CD4-positive, alpha-beta T cell treated with Interleukin-1 beta for 1 hour (primary cell): ENCODE results near the gene BMP5.

Source experiments
- DNase-seq, 2 donors: peaks; one replicate each; pipeline ENCODE4 v3.0.0-alpha.2; 2020 to 2022

Gene BMP5

GRCh38 chr6:55870181-55870813 lies 5.1 kb downstream of the BMP5 start:
- DNase-seq = no peak

DNA sequence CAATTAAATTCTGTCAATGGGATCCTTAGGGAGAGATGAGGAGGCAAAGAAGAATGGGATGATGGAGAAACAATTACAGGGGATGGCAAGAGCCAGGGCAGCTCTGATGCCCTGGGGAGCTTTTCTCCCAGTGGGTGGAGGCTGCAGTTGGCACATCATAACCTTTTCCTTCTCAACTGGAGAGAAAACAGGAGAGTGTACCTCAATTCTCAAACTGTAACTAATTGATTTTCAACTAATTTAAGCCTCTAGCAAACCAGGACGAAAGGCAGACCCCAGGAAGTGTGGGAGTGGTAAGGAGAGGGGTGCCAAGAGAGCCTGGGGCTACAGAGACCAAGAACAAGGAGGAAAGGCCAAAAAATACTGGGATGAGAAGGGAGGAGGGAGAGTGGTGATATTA lies 5.7 kb downstream of the BMP5 start:
- no peak for DNase-seq

- no peak for DNase-seq
Observed at GRCh38 chr6:55868771-55869479, 6.5 kb downstream of the BMP5 start.

- DNase-seq = no peak
Observed at GRCh38 chr6:55868176-55868575, 7.2 kb downstream of the BMP5 start.

DNA sequence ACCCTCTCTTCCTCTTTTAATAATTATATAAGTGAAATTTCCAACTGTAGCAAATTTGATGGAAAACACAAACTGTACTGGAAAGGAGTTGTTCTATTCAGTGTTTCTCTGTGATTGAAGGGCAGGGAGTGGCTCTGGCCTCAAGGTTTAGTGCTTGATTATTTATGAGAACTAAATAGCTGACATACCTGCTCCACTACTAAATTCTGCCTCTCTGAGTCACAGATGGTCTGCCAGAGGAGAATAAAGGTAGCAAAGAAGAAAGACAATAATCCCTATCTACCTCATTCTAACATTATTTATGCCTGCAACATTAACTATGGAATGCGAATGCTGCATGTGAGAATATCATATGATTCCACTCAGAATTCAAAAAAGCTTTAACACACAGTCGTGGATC lies 9.3 kb downstream of the BMP5 start:
- no peak for DNase-seq

DNA sequence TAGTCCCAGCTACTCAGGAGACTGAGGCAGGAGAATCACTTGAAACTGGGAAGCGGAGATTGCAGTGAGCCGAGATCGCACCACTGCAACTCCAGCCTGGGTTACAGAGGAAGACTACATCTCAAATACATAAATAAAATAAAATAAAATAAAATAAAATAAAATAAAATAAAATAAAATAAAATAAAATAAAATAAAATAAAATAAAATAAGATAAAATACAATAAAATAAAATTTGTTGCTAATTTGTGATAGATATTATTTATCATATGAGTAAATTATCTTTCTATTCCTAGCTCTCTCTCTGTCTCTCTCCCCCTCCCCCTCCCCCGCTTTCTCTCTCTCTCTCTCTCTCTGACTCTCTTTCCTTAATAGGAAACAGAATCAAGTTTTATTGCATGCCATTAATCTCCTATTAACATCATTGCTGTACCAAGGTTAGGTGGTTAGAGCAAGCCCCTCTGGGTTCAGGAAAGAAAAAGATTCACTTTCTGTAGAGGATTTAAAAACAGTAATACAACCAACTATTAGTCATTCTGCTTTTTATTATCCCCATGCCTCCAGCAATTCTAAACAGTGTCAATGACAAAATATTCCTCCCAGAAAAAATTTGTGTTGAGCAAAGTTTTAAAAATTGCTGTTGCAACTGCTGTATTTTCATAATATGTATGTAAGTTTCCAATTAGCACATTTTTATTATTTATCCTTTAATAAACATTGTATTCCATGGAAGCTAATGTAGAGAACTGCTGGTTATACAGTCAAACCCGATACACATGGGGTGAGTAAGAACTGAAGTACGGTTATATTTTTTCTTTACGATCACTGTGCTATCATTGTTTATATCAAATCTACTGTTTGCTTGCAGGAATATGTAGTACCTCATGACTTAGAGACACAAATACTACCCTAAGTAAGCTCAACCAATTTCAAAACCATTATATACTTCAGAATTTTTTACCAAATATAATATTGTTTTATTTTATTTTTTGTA lies 22.1 kb downstream of the BMP5 start:
- DNase-seq = no peak

DNA sequence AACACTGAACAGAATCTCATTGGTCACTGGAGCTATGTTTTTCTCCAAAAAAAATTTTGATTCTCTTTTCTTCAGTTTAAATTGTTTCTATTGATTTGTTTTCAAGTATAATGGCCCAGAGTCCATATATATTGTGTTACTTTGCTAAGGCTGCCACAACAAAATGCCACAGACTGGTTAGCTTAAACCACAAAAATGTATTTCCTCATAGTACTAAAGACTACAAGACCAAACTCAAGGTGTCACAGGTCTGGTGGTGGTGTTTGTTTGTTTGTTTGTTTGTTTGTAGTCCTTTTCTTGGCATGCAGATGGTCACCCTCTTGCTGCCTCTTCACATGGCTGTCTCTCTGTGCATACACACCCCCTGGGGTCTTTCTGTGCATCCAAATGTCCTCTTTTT lies 34.0 kb downstream of the BMP5 start:
- no peak for DNase-seq

DNA sequence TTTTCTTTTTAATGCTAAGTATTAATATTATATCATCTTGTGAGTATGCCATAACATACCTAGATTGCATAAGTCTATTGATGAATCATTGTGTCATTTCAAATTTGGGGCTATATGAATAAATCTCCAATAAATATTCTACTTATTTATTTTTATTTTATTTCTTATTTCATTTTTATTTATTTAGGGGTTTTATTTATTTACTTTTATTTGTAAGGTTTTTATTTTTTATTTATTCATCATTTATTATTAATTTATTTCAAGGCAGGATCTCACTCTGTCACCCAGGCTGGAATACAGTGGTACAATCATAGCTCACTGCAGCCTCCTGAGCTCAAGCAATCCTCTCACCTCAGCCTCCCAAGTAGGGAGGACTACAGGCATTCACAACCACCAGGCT lies 36.3 kb downstream of the BMP5 start:
- DNase-seq = no peak

DNA sequence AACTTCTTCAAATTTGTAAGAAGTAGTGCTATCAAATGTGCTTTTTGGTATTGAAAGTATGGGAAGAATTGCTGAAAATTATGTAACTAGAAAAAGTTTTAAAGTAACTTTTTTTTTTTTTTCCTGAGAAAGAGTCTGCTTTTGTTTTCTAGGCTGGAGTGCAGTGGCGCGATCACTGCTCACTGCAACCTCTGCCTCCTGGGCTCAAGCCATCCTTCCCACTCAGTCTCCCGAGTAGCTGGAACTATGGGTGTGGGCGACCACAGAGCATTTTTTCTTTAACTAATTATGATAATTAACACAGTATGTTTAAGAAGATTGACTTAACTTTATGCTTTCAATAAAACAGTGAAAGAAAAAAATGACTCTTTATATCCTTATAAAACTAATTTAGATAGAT lies 38.4 kb downstream of the BMP5 start:
- DNase-seq = no peak

- DNase-seq = no peak
Observed at GRCh38 chr6:55836481-55836880, 38.9 kb downstream of the BMP5 start.

- no peak for DNase-seq
Observed at GRCh38 chr6:55835220-55835619, 40.2 kb downstream of the BMP5 start.

DNA sequence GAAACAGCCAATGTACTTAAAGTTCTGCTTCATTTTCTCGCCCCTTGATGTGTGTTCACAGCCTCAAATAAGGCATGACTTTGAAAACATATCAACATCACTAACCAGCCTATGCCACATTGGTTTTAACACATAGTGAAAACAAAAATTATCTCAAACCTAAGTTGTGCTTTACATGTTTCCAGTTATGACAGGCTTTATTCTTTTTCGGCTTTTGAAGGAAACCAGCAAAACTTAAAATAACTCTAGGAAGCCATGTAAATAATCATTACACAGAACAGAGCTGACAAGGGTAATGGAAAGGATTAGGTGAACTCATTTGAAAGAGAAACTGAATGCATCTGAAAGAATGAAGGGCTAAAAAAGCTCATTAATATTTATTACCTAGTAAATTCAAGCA lies 42.1 kb downstream of the BMP5 start:
- DNase-seq = no peak

- DNase-seq = no peak
Observed at GRCh38 chr6:55827818-55828522, 47.4 kb downstream of the BMP5 start.

DNA sequence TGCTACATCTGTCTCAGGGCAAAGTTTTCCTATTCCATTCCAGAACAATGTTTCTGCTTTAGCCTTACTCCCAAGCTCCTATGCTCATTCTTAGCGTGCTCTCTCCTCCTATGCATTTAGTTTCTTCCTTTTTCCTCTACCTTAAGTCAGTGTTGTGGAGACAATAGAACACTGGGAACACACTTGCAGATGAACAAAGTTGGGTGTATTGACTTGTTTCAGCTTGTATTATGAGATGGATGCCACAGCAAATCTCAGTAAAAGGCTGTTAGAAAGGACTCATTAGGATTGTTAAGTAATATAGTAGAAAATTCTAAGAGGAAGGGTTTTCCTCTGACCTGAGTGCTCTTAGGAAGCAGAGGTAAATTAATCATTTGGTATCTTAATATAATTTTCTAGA lies 48.4 kb downstream of the BMP5 start:
- DNase-seq = no peak

DNA sequence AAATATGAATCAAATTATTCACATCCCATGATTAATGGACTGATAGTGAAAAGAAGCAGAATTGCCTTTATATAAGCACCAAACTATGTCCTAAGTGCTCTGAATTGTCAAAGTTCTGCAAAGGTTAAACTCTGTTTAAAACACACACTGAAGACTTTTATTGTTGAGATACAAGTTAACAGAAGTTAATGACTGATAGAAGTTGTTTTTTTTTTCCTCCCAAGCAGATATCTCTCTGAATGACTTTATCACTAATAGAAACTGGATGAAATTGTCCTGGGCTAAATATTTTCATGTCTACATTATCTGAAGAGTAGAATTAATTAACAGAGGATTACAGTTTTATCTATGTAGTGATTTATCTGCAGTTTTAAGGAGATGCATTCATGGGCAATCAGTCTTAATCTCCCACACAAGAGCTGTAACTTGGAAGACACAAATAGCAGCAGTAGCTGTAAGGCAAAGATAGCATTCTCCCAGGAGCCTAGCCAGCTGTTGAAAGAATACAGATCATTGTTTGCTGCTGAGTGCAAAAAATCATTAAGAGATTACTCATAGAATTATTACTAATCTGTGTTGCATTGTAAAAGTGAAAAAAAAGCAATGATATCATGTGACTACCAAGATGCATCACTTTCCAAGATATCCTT lies 49.9 kb downstream of the BMP5 start:
- DNase-seq = no peak

GRCh38 chr6:55822815-55823214 lies 52.6 kb downstream of the BMP5 start:
- DNase-seq = no peak

DNA sequence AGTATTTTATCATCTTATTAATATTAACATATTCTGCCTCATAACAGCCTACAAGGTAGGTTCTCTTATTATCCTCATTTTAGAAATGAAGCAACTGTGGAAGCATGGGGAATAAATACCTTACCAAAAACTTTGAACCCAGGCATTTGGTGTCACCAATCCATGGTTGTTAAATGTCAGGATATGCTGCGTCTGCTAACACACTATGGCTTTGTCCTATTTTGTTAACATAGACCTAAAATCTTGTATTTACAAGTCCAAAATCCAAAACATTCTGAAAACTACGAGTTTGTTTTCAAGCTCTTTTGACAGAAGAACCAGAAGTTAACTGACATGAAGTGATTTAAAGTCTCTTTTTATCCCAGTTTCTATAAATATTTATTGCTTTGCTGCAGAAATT lies 53.4 kb downstream of the BMP5 start:
- no peak for DNase-seq

- DNase-seq = no peak
Observed at GRCh38 chr6:55820696-55821095, 54.7 kb downstream of the BMP5 start.

DNA sequence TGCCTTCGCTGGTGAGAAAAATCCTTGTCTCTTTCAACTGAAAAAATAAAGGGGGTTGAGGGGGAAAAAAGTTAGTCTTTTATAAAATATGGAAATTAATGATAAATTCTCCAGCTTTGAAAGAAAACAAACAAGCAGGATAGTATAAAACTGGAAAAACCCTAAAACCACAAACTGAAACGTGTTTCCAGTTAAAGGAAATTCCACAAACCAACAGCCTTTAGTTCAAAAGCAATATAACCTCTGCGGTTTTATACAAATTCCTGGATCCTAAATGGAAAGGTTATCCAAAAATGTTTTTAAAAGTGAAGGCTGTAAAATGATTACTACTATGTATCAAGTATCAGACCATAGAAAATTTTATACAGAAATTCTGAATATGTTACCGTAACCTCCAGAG lies 55.6 kb downstream of the BMP5 start:
- no peak for DNase-seq

DNA sequence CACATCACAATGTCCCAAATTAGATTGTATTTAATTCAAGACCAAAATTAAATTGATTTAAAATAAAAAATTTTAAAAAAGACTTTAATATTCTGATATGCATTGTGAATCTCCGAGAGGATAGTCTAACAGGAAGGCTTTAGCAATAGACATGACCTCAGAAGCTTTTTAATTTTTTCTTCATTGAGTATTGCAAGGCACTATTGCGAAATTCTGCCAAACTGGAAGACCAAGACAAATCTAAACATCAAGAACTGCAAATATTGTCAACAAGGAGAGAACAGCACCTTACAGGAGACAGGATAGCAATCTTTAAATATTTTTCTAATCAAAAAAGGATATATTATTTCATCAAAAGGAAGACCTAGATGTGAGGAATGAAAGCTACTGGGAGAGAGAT lies 56.9 kb downstream of the BMP5 start:
- no peak for DNase-seq

- no peak for DNase-seq
Observed at GRCh38 chr6:55812509-55812908, 62.9 kb downstream of the BMP5 start.

DNA sequence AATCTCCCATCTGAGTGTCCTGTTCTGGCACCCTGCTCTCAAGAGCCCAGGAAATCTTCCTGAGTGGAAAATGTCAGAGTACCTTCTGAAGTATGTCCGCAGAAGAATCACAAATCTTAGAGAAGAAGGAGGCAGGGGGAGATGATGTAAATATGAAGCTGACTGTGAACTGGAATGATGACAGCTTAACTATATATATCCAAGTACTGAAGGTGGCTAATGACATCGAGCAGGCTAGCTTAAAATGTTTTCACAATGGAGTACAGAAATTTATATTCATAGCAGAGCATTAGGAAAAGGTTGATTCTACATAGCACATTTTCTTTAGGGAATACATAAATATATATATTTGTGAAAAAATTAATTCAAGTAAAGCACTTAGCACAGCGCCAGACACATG lies 64.3 kb downstream of the BMP5 start:
- DNase-seq = no peak

DNA sequence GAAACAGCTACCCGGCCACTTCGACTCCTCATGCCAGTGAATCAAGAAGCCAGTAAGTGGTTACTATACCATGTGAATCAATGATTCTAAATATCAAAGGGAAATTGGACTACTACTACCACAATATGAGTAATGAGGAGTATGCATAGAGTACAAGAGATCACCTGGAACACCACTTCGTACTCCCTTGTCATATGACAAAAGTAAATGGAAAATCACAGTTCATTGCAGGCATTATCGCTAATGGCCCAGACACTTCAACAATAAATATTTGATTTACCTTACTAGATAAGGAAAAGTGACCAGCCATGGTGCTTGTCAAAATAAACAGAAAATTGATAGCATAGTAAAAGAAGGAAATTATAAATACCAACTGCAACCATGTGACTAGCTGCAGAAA lies 73.1 kb downstream of the BMP5 start:
- DNase-seq = no peak
